ENCODE data around the gene DNAI2.

DNA sequence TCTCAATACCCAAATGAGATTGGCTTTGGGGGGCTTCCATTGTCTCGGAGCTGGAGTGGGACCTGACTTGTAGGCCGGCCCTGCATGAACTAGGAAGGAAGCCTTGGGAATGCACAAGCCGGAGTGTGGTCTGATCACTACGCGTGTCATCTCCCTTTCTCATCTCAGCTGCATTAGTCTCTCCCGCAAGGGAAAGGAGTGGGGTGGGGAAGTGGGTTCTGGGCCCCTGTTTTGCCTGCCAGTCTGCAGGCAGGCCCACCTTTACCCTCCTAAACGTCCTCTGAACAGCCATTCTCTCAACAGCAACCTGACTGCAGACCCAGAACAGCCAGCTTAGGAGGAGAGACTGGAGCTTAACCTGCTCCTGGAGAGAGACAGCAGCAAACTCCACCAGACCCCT, 11.4 kb upstream of the DNAI2 start:
- TF ChIP-seq, protein P1, sequence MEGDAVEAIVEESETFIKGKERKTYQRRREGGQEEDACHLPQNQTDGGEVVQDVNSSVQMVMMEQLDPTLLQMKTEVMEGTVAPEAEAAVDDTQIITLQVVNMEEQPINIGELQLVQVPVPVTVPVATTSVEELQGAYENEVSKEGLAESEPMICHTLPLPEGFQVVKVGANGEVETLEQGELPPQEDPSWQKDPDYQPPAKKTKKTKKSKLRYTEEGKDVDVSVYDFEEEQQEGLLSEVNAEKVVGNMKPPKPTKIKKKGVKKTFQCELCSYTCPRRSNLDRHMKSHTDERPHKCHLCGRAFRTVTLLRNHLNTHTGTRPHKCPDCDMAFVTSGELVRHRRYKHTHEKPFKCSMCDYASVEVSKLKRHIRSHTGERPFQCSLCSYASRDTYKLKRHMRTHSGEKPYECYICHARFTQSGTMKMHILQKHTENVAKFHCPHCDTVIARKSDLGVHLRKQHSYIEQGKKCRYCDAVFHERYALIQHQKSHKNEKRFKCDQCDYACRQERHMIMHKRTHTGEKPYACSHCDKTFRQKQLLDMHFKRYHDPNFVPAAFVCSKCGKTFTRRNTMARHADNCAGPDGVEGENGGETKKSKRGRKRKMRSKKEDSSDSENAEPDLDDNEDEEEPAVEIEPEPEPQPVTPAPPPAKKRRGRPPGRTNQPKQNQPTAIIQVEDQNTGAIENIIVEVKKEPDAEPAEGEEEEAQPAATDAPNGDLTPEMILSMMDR (conservative IDR thresholded peaks at IDR 0.05) = no peak
- no peak for TF ChIP-seq ZFX (IDR thresholded peaks at IDR 0.05)

All from C4-2B (cell line).